HG03565 (cell line): Measurements from ENCODE around the gene NCL.

Source experiments
- ATAC-seq: cut with Tn5 transposase; IDR thresholded peaks from one replicate; pipeline ENCODE4 v1.9.1; 2021; ENCODE audit warnings: mild to moderate bottlenecking, moderate library complexity; ENCODE audit not compliant: unreplicated experiment

NCL gene

GRCh38 chr2:231463698-231464575 lies at the start of gene NCL:
Gene NCL, minus strand, starts transcription at chr2:231464484. Its CDS starts 131 bp downstream, at chr2:231464353.
- ATAC-seq = peak; percentile 80

- no peak for ATAC-seq
Observed at GRCh38 chr2:231513746-231514224, 49.5 kb upstream of the NCL start.

- ATAC-seq = no peak
Observed at GRCh38 chr2:231512222-231512621, 47.9 kb upstream of the NCL start.

- no peak for ATAC-seq
Observed at GRCh38 chr2:231503766-231504165, 39.5 kb upstream of the NCL start.

GRCh38 chr2:231502596-231502995 lies 38.3 kb upstream of the NCL start:
- ATAC-seq = no peak

- no peak for ATAC-seq
Observed at GRCh38 chr2:231497651-231498050, 33.4 kb upstream of the NCL start.

- ATAC-seq = no peak
Observed at GRCh38 chr2:231494669-231495068, 30.4 kb upstream of the NCL start.

GRCh38 chr2:231490801-231491200 lies 26.5 kb upstream of the NCL start:
- no peak for ATAC-seq

- ATAC-seq = no peak
Observed at GRCh38 chr2:231489990-231490389, 25.7 kb upstream of the NCL start.

- no peak for ATAC-seq
Observed at GRCh38 chr2:231488331-231488730, 24.0 kb upstream of the NCL start.

GRCh38 chr2:231486851-231487596 lies 22.7 kb upstream of the NCL start:
- no peak for ATAC-seq

- ATAC-seq = no peak
Observed at GRCh38 chr2:231483398-231484329, 19.4 kb upstream of the NCL start.

- peak; percentile 58 for ATAC-seq
Observed at GRCh38 chr2:231482806-231483391, 18.6 kb upstream of the NCL start.

GRCh38 chr2:231480781-231481180 lies 16.5 kb upstream of the NCL start:
- no peak for ATAC-seq

- no peak for ATAC-seq
Observed at GRCh38 chr2:231479455-231479854, 15.2 kb upstream of the NCL start.

GRCh38 chr2:231476920-231477319 lies 12.6 kb upstream of the NCL start:
- no peak for ATAC-seq

- no peak for ATAC-seq
Observed at GRCh38 chr2:231475965-231476364, 11.7 kb upstream of the NCL start.

GRCh38 chr2:231472816-231473215 lies 8.5 kb upstream of the NCL start:
- ATAC-seq = no peak

GRCh38 chr2:231470246-231470900 lies 6.1 kb upstream of the NCL start:
- no peak for ATAC-seq

GRCh38 chr2:231469583-231469950 lies 5.3 kb upstream of the NCL start:
- ATAC-seq = no peak
